Kidney (tissue), 14 donors: ENCODE data around the gene NEUROG2. TPM values are rescaled to one million over a fixed set of nuclear protein-coding genes. Genes with fewer than 3 reads are reported as not detected.

Experiments
- DNase-seq, 5 donors: peaks; one replicate each; pipeline ENCODE4 v3.0.0-alpha.2; 2013 to 2020
- FAIRE-seq: peaks from 2 replicates; lab custom pipeline; 2012; peaks lifted over from hg19 to GRCh38; lab: Jason Lieb, UNC
- H3K27ac ChIP-seq, 2 donors: one replicate each; pipeline ENCODE4 v1.7.0; 2013; ENCODE audit warnings: low read depth in 2 of 2, low read length in 2 of 2, inconsistent platforms in 1 of 2
- H3K27me3 ChIP-seq: one replicate; pipeline ENCODE4 v1.7.1; 2013; ENCODE audit warnings: low read length, inconsistent platforms; ENCODE audit not compliant: control insufficient read depth, insufficient read depth
- H3K36me3 ChIP-seq, 3 donors: one replicate each; pipeline versions ENCODE4 v1.7.0 to v1.7.1; 2013; ENCODE audit warnings: low read length in 3 of 3, control low read depth in 1 of 3, inconsistent platforms in 1 of 3; ENCODE audit not compliant: insufficient read depth in 3 of 3, control insufficient read depth in 2 of 3
- H3K4me1 ChIP-seq, 3 donors: one replicate each; pipeline versions ENCODE4 v1.7.0 to v1.7.1; 2013; ENCODE audit warnings: low read length in 3 of 3, inconsistent platforms in 1 of 3, low read depth in 1 of 3; ENCODE audit not compliant: control insufficient read depth in 2 of 3, insufficient read depth in 2 of 3
- H3K4me3 ChIP-seq, 3 donors: one replicate each; pipeline versions ENCODE4 v1.7.0 to v1.8.1; 2013; ENCODE audit warnings: low read length in 3 of 3, control low read depth in 1 of 3, inconsistent platforms in 1 of 3
- H3K9ac ChIP-seq, 3 donors: one replicate each; pipeline versions ENCODE4 v1.7.0 to v1.7.1; 2013; ENCODE audit warnings: low read length in 3 of 3, control low read depth in 1 of 3, inconsistent platforms in 1 of 3
- H3K9me3 ChIP-seq, 3 donors: one replicate each; pipeline versions ENCODE4 v1.7.0 to v1.7.1; 2013; ENCODE audit warnings: low read length in 3 of 3, control low read depth in 1 of 3, inconsistent platforms in 1 of 3; ENCODE audit not compliant: control insufficient read depth in 2 of 3, insufficient read depth in 1 of 3
- intact Hi-C: fragments of 100-400 bp; cut with DNase I; formaldehyde crosslinking; loops from one replicate; pipeline ENCODE4 v1.11.1; 2022
- polyA plus RNA-seq: library from polyadenylated mRNA; stranded (reverse); fragments of 350-450 nt; fragmentation: Illumina TruSeq; extraction: RNeasy Lipid Tissue Mini Kit (QIAGEN cat#74804); gene quantifications from one replicate; pipeline ENCODE4 v1.2.3, GENCODE V29; 2014; ENCODE audit warnings: low read depth, low replicate concordance; ENCODE audit not compliant: insufficient read depth
- total RNA-seq: library from RNA; stranded (reverse); fragmentation: NEBNext Ultra II Directional; extraction: Animal tissue kit (Norgen Biotek cat#: 25700); gene quantifications from one replicate; pipeline ENCODE4 v1.2.1, GENCODE V29; 2021
- TF ChIP-seq, protein P1 (sequence below): IDR thresholded peaks from 3 replicates; pipeline ENCODE4 v1.5.1; 2012; ENCODE audit warnings: mild to moderate bottlenecking, moderate library complexity, borderline replicate concordance; ENCODE audit not compliant: insufficient read depth; ENCODE audit errors: extremely low read depth
- donor health status: control.
- donor health status: control.
- donor health status: control.
- donor health status: control.
- donor health status: control.
- donor health status: DM: yes; HTN: yes; CAD: no.
- donor health status: Normal renal cell carcinoma (clear cell type).

Gene NEUROG2
- total and polyA plus RNA-seq, 2 donors from 2014 or later, result not detected

DNA sequence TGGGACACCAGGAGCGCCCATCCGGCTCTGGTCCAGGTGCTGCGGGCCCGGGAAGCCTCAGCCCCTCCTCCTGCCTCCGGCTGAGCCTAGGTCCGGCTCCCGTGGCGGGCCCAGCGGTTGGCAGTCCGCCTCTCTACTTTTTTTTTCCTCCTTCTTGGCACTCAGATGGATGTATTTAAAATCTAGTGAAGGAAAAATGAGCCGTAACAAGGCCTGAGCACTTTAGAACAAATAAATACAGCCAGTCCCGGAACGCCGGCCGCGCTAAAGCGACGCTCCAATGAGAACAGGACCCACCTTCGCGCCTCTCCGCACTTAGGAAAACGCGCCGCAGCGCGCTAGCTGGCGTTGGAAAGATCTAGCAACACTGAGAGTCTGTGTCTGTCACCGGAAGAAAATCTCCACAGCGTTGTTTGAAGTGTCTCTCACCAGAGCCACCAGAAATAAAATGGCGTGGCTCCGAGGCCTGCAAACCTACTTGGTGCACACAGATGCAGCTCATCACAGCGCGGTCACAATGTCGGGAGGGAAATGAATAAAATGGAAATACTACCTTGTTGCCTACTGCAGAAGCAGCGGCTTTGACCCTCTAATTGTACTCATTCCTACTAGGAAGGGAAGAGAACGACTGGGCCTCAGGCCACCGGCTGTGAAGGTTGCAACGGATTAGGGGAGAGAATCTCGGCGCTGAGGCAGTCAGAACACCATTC, 4.7 kb downstream of the NEUROG2 start:
- Histone ChIP-seq H3K27me3 (peaks cover 58% of the 10 kb centered on the region), H3K27ac (no peak overlapping the region), H3K4me1 (peaks cover 0 to 10% (median 0%) of the 10 kb centered on the region in 3 donors), H3K9me3 (peaks cover 0 to 2% (median 0%) of the 10 kb centered on the region in 3 donors), H3K36me3 (no peaks in the 10 kb centered on the region), H3K4me3 (no peak overlapping the region), H3K9ac (no peak overlapping the region)
- TF ChIP-seq, protein P1, sequence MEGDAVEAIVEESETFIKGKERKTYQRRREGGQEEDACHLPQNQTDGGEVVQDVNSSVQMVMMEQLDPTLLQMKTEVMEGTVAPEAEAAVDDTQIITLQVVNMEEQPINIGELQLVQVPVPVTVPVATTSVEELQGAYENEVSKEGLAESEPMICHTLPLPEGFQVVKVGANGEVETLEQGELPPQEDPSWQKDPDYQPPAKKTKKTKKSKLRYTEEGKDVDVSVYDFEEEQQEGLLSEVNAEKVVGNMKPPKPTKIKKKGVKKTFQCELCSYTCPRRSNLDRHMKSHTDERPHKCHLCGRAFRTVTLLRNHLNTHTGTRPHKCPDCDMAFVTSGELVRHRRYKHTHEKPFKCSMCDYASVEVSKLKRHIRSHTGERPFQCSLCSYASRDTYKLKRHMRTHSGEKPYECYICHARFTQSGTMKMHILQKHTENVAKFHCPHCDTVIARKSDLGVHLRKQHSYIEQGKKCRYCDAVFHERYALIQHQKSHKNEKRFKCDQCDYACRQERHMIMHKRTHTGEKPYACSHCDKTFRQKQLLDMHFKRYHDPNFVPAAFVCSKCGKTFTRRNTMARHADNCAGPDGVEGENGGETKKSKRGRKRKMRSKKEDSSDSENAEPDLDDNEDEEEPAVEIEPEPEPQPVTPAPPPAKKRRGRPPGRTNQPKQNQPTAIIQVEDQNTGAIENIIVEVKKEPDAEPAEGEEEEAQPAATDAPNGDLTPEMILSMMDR, result no peak
- FAIRE-seq (no peak), DNase-seq (peak in 4 of 5 donors; percentile 26 to 55 (median 51))
- intact Hi-C loops, result no loop called here

DNA sequence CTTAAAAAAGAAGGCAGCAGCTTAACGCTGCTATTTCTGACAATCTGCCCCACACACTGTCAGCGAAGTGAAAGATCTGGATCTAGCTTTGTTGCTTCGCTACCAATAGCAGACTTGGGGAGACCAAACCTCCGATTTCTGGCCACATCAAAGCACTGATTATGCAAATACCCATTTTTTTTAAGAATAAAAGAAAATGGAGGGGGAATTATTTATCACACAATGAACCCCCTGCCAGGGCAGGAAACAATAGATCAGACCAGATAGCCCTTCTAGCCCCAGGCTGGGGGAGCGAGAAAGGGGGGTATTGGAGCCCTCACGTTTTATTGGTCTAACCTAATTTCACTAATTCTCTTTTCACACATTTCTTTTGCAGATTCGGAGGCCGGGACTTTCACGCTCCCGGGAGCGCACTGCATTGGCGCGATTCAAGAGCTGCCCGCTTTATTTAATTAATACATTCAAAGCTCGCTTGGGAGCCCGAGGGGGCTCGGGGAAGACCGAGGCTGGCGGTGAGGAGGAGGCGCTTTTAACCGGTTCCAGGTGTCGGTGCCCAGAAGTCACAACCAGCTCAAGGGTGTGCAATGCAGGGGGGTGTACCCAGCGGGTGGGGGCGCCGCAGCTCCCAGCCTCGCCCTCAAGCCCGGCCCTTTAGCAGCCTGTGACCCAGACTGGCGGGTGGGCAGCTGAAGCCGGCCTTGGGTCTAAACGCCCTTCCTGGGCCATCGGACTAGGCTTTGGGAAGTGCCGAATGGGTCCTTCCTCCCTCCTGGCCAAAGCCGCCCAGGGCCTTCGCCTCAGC, 5.5 kb downstream of the NEUROG2 start:
- Histone ChIP-seq H3K9ac (no peak overlapping the region), H3K4me1 (peaks cover 0 to 8% (median 0%) of the 10 kb centered on the region in 3 donors), H3K27ac (no peak overlapping the region), H3K9me3 (peaks cover 0 to 2% (median 0%) of the 10 kb centered on the region in 3 donors), H3K36me3 (no peaks in the 10 kb centered on the region), H3K27me3 (peaks cover 58% of the 10 kb centered on the region), H3K4me3 (no peak overlapping the region)
- TF ChIP-seq, protein P1, result no peak
- intact Hi-C loops, result no loop called here
- FAIRE-seq (no peak), DNase-seq (peak in 4 of 5 donors; percentile 42 to 65 (median 42))

DNA sequence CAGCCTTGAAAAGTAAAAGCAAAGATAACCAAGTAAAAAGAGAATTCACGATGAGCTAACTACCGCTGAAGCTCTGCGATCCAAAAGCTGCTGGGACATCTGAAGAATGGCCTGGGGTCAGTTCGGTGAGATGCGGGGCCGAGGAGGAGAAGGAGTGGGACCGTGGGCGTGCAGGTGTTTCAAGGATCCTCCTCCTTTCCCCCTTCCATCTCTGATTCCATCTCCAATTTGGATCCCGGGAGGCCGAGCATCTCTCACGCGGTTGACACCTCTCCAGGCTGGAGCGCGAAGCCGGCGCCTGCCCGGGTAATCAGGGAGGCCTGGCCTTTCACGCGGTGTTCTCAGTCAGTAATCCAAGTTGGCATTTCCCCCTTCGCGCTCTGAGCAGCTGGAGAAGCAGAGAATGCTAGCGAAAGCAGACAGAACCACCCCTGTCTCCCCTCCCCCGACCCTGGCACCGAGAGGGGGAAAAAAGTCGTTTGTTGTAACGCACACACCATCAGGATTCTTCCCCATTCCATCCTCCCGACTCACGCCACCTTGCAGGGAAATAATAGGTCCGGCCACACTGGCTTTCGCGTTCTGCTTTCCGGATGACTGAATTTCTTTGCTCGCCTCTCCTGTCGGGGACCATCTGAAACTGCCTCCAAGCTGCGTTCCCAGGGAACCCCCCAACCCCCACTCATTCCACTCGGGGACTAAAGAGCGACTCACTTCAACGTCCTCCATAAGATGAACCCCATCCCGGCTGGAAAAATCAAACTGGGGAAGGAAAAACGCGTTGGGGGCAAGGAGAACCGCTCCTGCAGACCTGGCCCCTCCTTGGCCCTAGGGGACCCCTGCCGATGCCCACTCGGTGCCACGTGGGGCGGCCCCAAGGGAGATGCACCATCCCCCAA, 6.5 kb downstream of the NEUROG2 start:
- intact Hi-C loops, result no loop called here
- Histone ChIP-seq H3K4me1 (peaks cover 0 to 3% (median 0%) of the 10 kb centered on the region in 3 donors), H3K9me3 (peaks cover 0 to 2% (median 0%) of the 10 kb centered on the region in 3 donors), H3K4me3 (no peak overlapping the region), H3K27ac (no peak overlapping the region), H3K9ac (no peak overlapping the region), H3K27me3 (peaks cover 59% of the 10 kb centered on the region), H3K36me3 (no peaks in the 10 kb centered on the region)
- TF ChIP-seq, protein P1, result no peak
- FAIRE-seq (no peak), DNase-seq (peak in 4 of 5 donors; percentile 36 to 63 (median 56))
